Panc1 (cell line): ENCODE data around the gene ARPP21. TPM values are rescaled to one million over a fixed set of nuclear protein-coding genes. Genes with fewer than 3 reads are reported as not detected.

Source experiments
- ATAC-seq: fragments of 200-7000 bp; cut with Tn5 transposase; 2 replicates; pipeline ENCODE4 v1.9.1; 2020; ENCODE audit warnings: mild to moderate bottlenecking, moderate library complexity
- BruUV-seq: library from RNA; stranded (reverse); fragments of 400-500 nt; replicated peaks from 2 replicates; lab custom pipeline; 2021; lab: Mats Ljungman, UMichigan
- CTCF ChIA-PET: fragments of 300-600 bp; sonication (Branson Sonifier 250); formaldehyde crosslinking; loops from one replicate; lab custom pipeline; 2022; ENCODE audit warnings: antibody characterized with exemption; lab: Charles Lee
- POLR2A ChIA-PET: fragments of 300-600 bp; sonication (Branson Sonifier 250); formaldehyde crosslinking; loops from one replicate; lab custom pipeline; 2022; ENCODE audit warnings: antibody characterized with exemption; lab: Charles Lee
- DNase-seq: peaks from one replicate; pipeline ENCODE4 v3.0.0-alpha.2; 2010; ENCODE audit warnings: low read depth, low spot score
- H3K27ac ChIP-seq: 2 replicates; pipeline ENCODE4 v1.5.1; 2011; ENCODE audit warnings: mild to moderate bottlenecking, low read length, inconsistent platforms
- H3K27me3 ChIP-seq: fragments of 200-500 bp; sonication (Bioruptor generic); 2 replicates; pipeline ENCODE4 v1.6.0; 2014; ENCODE audit warnings: low read length, inconsistent platforms; ENCODE audit not compliant: control insufficient read depth, insufficient read depth
- H3K36me3 ChIP-seq: fragments of 200-500 bp; sonication (Bioruptor generic); 2 replicates; pipeline ENCODE4 v1.5.1; 2014; ENCODE audit warnings: inconsistent platforms, mild to moderate bottlenecking, low read length, moderate library complexity; ENCODE audit not compliant: control insufficient read depth, insufficient read depth
- H3K4me1 ChIP-seq: 2 replicates; pipeline ENCODE4 v1.5.1; 2011; ENCODE audit warnings: inconsistent platforms, mild to moderate bottlenecking, low read length, moderate library complexity; ENCODE audit not compliant: control insufficient read depth, insufficient read depth
- H3K4me3 ChIP-seq, 2 experiments: 2 replicates each; pipeline ENCODE4 v1.5.1; 2011 to 2012; ENCODE audit warnings: low read depth in 2 of 2, low read length in 2 of 2, mild to moderate bottlenecking in 2 of 2, inconsistent platforms in 1 of 2, moderate library complexity in 1 of 2
- H3K9me3 ChIP-seq: fragments of 200-500 bp; sonication (Bioruptor generic); 2 replicates; pipeline ENCODE4 v1.5.1; 2014; ENCODE audit warnings: low read depth, mild to moderate bottlenecking, inconsistent platforms, low read length, moderate library complexity; ENCODE audit not compliant: control insufficient read depth, insufficient read depth
- POLR2AphosphoS5 ChIP-seq: IDR thresholded peaks from 2 replicates; pipeline ENCODE4 v1.6.1; 2012; ENCODE audit warnings: mild to moderate bottlenecking, low read depth, low read length, moderate library complexity
- REST ChIP-seq, 2 experiments: IDR thresholded peaks; 2 replicates each; pipeline ENCODE4 v1.6.1; 2011 to 2012; ENCODE audit warnings: low read depth in 2 of 2, control low read depth in 1 of 2, low read length in 1 of 2, mild to moderate bottlenecking in 1 of 2, moderate library complexity in 1 of 2; ENCODE audit not compliant: insufficient read depth in 1 of 2
- SIN3A ChIP-seq: IDR thresholded peaks from 2 replicates; pipeline ENCODE4 v1.6.1; 2012; ENCODE audit warnings: low read depth, mild to moderate bottlenecking, low read length, moderate library complexity, borderline replicate concordance; ENCODE audit not compliant: insufficient read depth
- TCF7L2 ChIP-seq: IDR thresholded peaks from 2 replicates; pipeline ENCODE4 v1.6.1; 2011; ENCODE audit warnings: mild to moderate bottlenecking, low read depth, low read length, inconsistent platforms
- in situ Hi-C: cut with HindIII; loops from 2 replicates; pipeline ENCODE4 v1.10.0; 2016; ENCODE audit warnings: low sequenced_read_pairs, low pct_unique_long_range_greater_than_20kb
- intact Hi-C: fragments of 100-400 bp; cut with micrococcal nuclease; formaldehyde crosslinking; loops from one replicate; pipeline ENCODE4 v1.10.0; 2022; ENCODE audit not compliant: unreplicated experiment
- total RNA-seq: library from RNA; stranded (reverse); gene quantifications from one replicate; pipeline ENCODE4 v1.2.1, GENCODE V29; 2021; ENCODE audit not compliant: unreplicated experiment
- TF ChIP-seq, protein P1 (sequence below): fragments of 450-650 bp; IDR thresholded peaks from 2 replicates; pipeline ENCODE4 v1.5.1; 2017; ENCODE audit warnings: mild to moderate bottlenecking

Gene ARPP21
- total RNA-seq, 1 experiment from 2014 or later, result not detected

DNA sequence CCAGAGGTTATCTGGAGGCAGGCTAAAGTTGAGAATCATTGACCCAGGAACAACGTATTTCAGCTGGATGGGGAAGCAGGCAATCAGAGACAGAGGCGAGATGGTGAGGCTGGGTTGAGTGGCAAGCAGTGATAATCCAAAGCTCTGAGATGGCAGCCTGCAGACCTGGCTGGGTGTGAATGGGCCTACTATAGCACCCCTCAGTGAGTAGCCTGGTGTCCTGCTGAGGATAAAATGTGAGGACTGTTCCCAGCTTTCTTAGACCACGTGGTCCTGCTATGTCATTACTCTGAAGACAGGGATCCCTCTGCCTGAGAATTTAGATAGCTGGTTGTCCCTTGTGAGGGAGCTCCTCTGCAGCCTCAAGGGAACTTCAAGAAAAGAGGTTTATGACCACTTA is 141.5 kb downstream of the ARPP21 start:
- no TSS peak for BruUV-seq
- ATAC-seq, result no peak
- intact Hi-C loops, result no loop called here
- Histone ChIP-seq H3K4me3 (no peak overlapping the region), H3K9me3 (no peaks in the 10 kb centered on the region), H3K27ac (no peak overlapping the region), H3K27me3 (no peaks in the 10 kb centered on the region), H3K4me1 (no peaks in the 10 kb centered on the region), H3K36me3 (no peaks in the 10 kb centered on the region)
- POLR2A ChIA-PET, result no interaction called here
- CTCF ChIA-PET, result no interaction called here
- in situ Hi-C loops, result no loop called here
- DNase-seq, result no peak
- TF ChIP-seq SIN3A, result no peak
- no peak for TF ChIP-seq REST (IDR thresholded peaks at IDR 0.05; ENCODE audit: insufficient read depth in 1 of 2, low read depth in 2 of 2, low read length in 1 of 2)
- TF ChIP-seq, protein P1, sequence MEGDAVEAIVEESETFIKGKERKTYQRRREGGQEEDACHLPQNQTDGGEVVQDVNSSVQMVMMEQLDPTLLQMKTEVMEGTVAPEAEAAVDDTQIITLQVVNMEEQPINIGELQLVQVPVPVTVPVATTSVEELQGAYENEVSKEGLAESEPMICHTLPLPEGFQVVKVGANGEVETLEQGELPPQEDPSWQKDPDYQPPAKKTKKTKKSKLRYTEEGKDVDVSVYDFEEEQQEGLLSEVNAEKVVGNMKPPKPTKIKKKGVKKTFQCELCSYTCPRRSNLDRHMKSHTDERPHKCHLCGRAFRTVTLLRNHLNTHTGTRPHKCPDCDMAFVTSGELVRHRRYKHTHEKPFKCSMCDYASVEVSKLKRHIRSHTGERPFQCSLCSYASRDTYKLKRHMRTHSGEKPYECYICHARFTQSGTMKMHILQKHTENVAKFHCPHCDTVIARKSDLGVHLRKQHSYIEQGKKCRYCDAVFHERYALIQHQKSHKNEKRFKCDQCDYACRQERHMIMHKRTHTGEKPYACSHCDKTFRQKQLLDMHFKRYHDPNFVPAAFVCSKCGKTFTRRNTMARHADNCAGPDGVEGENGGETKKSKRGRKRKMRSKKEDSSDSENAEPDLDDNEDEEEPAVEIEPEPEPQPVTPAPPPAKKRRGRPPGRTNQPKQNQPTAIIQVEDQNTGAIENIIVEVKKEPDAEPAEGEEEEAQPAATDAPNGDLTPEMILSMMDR, result no peak
- no peak for TF ChIP-seq TCF7L2
- TF ChIP-seq POLR2AphosphoS5, result no peak

DNA sequence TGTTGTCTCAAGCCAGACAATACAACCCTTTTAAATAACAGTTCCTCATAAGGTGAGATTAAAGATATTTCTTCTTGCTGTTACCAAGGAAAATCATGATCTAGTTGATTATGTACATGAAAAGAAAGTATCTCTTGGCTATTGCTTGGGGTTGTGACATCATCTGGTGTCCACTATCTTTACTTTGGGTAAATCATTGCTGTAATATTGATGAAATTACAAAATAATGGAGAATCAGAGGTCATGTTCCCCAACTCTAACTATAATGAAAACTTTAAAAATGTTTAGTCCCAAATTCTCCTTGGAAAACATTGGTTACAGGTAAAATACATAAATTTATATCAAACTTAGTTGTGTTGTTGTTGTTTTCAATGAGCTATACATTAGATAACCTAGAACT is 142.2 kb downstream of the ARPP21 start:
- H3K27me3 ChIP-seq, result no peaks in the 10 kb centered on the region
- ATAC-seq, result no peak
- intact Hi-C loops, result no loop called here
- TF ChIP-seq, protein P1, result no peak
- TF ChIP-seq POLR2AphosphoS5 (no peak), TCF7L2 (no peak), SIN3A (no peak), REST (IDR thresholded peaks at IDR 0.05; ENCODE audit: insufficient read depth in 1 of 2, low read depth in 2 of 2, low read length in 1 of 2) (no peak)
- H3K4me3 ChIP-seq, result no peak overlapping the region
- H3K27ac ChIP-seq, result no peak overlapping the region
- H3K36me3 ChIP-seq, result no peaks in the 10 kb centered on the region
- in situ Hi-C loops, result no loop called here
- BruUV-seq, result no TSS peak
- H3K9me3 ChIP-seq, result no peaks in the 10 kb centered on the region
- ChIA-PET POLR2A (no interaction called here), CTCF (no interaction called here)
- H3K4me1 ChIP-seq, result no peaks in the 10 kb centered on the region
- DNase-seq, result no peak
